CD14-positive monocyte (primary cell): Measurements from ENCODE around the gene GABBR2. TPM values are rescaled to one million over a fixed set of nuclear protein-coding genes. Genes with fewer than 3 reads are reported as not detected.
"Not testable (repeated sequence)": the region's sequence is repeated elsewhere in the genome, so short reads cannot be mapped to it uniquely, and the experiment has no call there.

Source experiments
- DNase-seq, 3 donors: peaks; one replicate each; pipeline ENCODE4 v3.0.0-alpha.2; 2011 to 2022
- H2AFZ ChIP-seq: 2 replicates; pipeline ENCODE4 v1.6.0; 2012; ENCODE audit warnings: mild to moderate bottlenecking, low read depth, low read length, inconsistent platforms; ENCODE audit not compliant: insufficient read depth, poor library complexity, severe bottlenecking
- H3K27ac ChIP-seq, 2 donors: 1 replicate in 1 of 2; 2 replicates in 1 of 2; pipeline ENCODE4 v1.5.1; 2012 to 2013; ENCODE audit warnings: low read length in 2 of 2, control low read depth in 1 of 2, inconsistent platforms in 1 of 2, low read depth in 1 of 2, mild to moderate bottlenecking in 1 of 2
- H3K27me3 ChIP-seq, 2 donors: one replicate each; pipeline versions ENCODE4 v1.6.0 to v1.6.1; 2011 to 2013; ENCODE audit warnings: low read length in 2 of 2; ENCODE audit not compliant: control insufficient read depth in 2 of 2, insufficient read depth in 2 of 2
- H3K36me3 ChIP-seq, 2 donors: replicated peaks in 1 of 2; 1 replicate in 1 of 2; 2 replicates in 1 of 2; pipeline versions ENCODE4 v1.5.1 to v1.6.1; 2012 to 2013; ENCODE audit warnings: low read length in 2 of 2, control low read depth in 1 of 2, inconsistent platforms in 1 of 2, mild to moderate bottlenecking in 1 of 2; ENCODE audit not compliant: insufficient read depth in 2 of 2, control insufficient read depth in 1 of 2
- H3K4me1 ChIP-seq, 2 donors: 1 replicate in 1 of 2; 2 replicates in 1 of 2; pipeline versions ENCODE4 v1.5.1 to v1.6.1; 2012 to 2013; ENCODE audit warnings: low read length in 2 of 2, control low read depth in 1 of 2, inconsistent platforms in 1 of 2, mild to moderate bottlenecking in 1 of 2, moderate library complexity in 1 of 2; ENCODE audit not compliant: insufficient read depth in 2 of 2, control insufficient read depth in 1 of 2
- H3K4me2 ChIP-seq: replicated peaks from 2 replicates; pipeline ENCODE3; 2012; ENCODE audit warnings: low read length, moderate library complexity, mild to moderate bottlenecking; ENCODE audit not compliant: poor library complexity, severe bottlenecking; ENCODE audit errors: extremely low read depth
- H3K4me3 ChIP-seq, 3 experiments: fragments of 200-600 bp in 1 of 3; sonication (generic) in 1 of 3; replicated peaks in 1 of 3; 1 replicate in 2 of 3; 2 replicates in 1 of 3; pipeline ENCODE4 v1.5.1; 2011 to 2013; ENCODE audit warnings: low read length in 3 of 3, mild to moderate bottlenecking in 3 of 3, control low read depth in 2 of 3, low read depth in 2 of 3, inconsistent platforms in 1 of 3, moderate library complexity in 1 of 3
- H3K79me2 ChIP-seq: 2 replicates; pipeline ENCODE4 v1.6.0; 2012; ENCODE audit warnings: mild to moderate bottlenecking, control low read depth, inconsistent platforms, low read length, moderate library complexity; ENCODE audit not compliant: insufficient read depth
- H3K9ac ChIP-seq: 2 replicates; pipeline ENCODE4 v1.6.0; 2017; ENCODE audit warnings: low read length, mild to moderate bottlenecking; ENCODE audit not compliant: insufficient read depth, poor library complexity, severe bottlenecking
- H3K9me3 ChIP-seq, 2 donors: replicated peaks in 1 of 2; 1 replicate in 1 of 2; 2 replicates in 1 of 2; pipeline versions ENCODE4 v1.5.1 to v1.6.1; 2012 to 2013; ENCODE audit warnings: low read length in 2 of 2, control low read depth in 1 of 2; ENCODE audit not compliant: control insufficient read depth in 1 of 2, insufficient read depth in 1 of 2
- H4K20me1 ChIP-seq: 2 replicates; pipeline ENCODE4 v1.6.0; 2012; ENCODE audit warnings: mild to moderate bottlenecking, low read length, control low read depth, moderate library complexity; ENCODE audit not compliant: insufficient read depth
- H3K27ac Mint-ChIP-seq, 7 donors: one replicate each; pipeline ENCODE4 v1.8.0; 2020; ENCODE audit warnings: mild to moderate bottlenecking in 7 of 7, mixed read lengths in 7 of 7, moderate library complexity in 6 of 7, inconsistent platforms in 2 of 7
- H3K27me3 Mint-ChIP-seq, 3 donors: one replicate each; pipeline ENCODE4 v1.8.0; 2021 to 2022; ENCODE audit warnings: low read depth in 3 of 3, mild to moderate bottlenecking in 3 of 3, mixed read lengths in 3 of 3, moderate library complexity in 3 of 3, inconsistent platforms in 1 of 3
- H3K36me3 Mint-ChIP-seq, 2 donors: one replicate each; pipeline ENCODE4 v1.8.0; 2020; ENCODE audit warnings: mixed read lengths in 2 of 2, inconsistent platforms in 1 of 2, mild to moderate bottlenecking in 1 of 2
- H3K4me1 Mint-ChIP-seq: one replicate; pipeline ENCODE4 v1.8.0; 2020; ENCODE audit warnings: mild to moderate bottlenecking, mixed read lengths
- H3K4me3 Mint-ChIP-seq, 2 donors: one replicate each; pipeline ENCODE4 v1.8.0; 2020; ENCODE audit warnings: mild to moderate bottlenecking in 2 of 2, mixed read lengths in 2 of 2, moderate library complexity in 1 of 2
- H3K9me3 Mint-ChIP-seq, 7 donors: one replicate each; pipeline ENCODE4 v1.8.0; 2020 to 2022; ENCODE audit warnings: mixed read lengths in 7 of 7, mild to moderate bottlenecking in 6 of 7, moderate library complexity in 6 of 7, inconsistent platforms in 2 of 7
- CTCF ChIP-seq: fragments of 200-600 bp; IDR thresholded peaks from one replicate; pipeline ENCODE4 v1.8.0; 2022; ENCODE audit warnings: antibody characterized with exemption, mild to moderate bottlenecking
- WGBS: methylation state at CpG from one replicate; pipeline ENCODE4 v1.1.5; 2013; ENCODE audit warnings: missing lambda C conversion rate; ENCODE audit not compliant: insufficient coverage; 5-methylcytosine and 5-hydroxymethylcytosine counted together
- intact Hi-C, 2 donors: fragments of 100-400 bp; cut with micrococcal nuclease; formaldehyde crosslinking; loops; one replicate each; pipeline versions ENCODE4 v1.15.0 to v1.15.1; 2023
- polyA plus RNA-seq, 3 donors: library from polyadenylated mRNA; depleted of rRNA in 1 of 3; unstranded in 2 of 3; stranded (reverse) in 1 of 3; fragments of 300-500 nt in 2 of 3; fragments of >200 nt in 1 of 3; fragmentation: Illumina TruSeq in 2 of 3; gene quantifications; 1 replicate in 2 of 3; 2 replicates in 1 of 3; pipeline ENCODE4 v1.2.3, GENCODE V29; 2012 to 2021

The GABBR2 gene
- polyA plus RNA-seq, 3 donors: not detected

GRCh38 chr9:98589102-98589501 lies 119.6 kb downstream of the GABBR2 start:
- H3K9me3 ChIP-seq: no peaks in the 10 kb centered on the region
- no peaks in the 10 kb centered on the region for H3K79me2 ChIP-seq
- peaks cover 2% of the 10 kb centered on the region for H3K4me1 Mint-ChIP-seq
- H3K9me3 Mint-ChIP-seq: peaks cover 0 to 2% (median 0%) of the 10 kb centered on the region in 7 donors
- H4K20me1 ChIP-seq: no peaks in the 10 kb centered on the region
- peaks cover 5 to 8% of the 10 kb centered on the region in 2 donors for H3K27me3 ChIP-seq
- H3K36me3 Mint-ChIP-seq: no peaks in the 10 kb centered on the region
- H3K4me3 ChIP-seq: no peak overlapping the region
- peaks cover 19 to 25% (median 21%) of the 10 kb centered on the region in 3 donors for H3K27me3 Mint-ChIP-seq
- peak overlapping the region in 1 of 2 donors; percentile 5 for H3K4me3 Mint-ChIP-seq
- no peak for DNase-seq
- H3K27ac ChIP-seq: no peak overlapping the region
- no peaks in the 10 kb centered on the region for H3K36me3 ChIP-seq
- H3K4me1 ChIP-seq: no peaks in the 10 kb centered on the region
- no peak overlapping the region for H3K27ac Mint-ChIP-seq
- intact Hi-C loops: no loop called here
- no peak overlapping the region for H3K9ac ChIP-seq
- TF ChIP-seq CTCF: no peak
- no peak overlapping the region for H2AFZ ChIP-seq
- no peak overlapping the region for H3K4me2 ChIP-seq
- 81% methylated on average over 2 of the region's 4 CpGs for WGBS

DNA sequence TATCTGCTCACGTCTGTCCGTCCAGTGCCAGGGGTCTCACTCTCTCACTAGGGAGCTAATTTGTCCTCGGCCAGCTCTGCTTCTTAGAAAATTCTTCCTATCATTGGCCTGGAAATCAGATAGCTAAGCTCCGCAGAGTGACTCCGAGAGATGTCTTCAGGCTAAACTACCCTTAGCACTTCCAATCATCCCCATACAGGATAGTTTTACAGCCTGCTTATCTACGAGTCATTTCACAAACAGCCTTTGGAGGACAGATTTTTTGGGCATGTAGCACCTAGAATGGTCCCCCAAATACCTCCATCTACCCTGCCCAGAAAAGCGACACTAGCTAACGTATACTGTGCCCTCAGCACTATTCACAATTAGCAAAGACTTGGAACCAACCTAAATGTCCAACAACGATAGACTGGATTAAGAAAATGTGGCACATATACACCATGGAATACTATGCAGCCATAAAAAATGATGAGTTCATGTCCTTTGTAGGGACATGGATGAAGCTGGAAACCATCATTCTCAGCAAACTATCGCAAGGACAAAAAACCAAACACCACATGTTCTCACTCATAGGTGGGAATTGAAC lies 123.8 kb downstream of the GABBR2 start:
- H3K9me3 ChIP-seq, H3K4me3 Mint-ChIP-seq, H3K36me3 Mint-ChIP-seq, H3K36me3 ChIP-seq, H2AFZ ChIP-seq, H3K79me2 ChIP-seq, H4K20me1 ChIP-seq, H3K4me1 ChIP-seq, H3K4me3 ChIP-seq, H3K4me1 Mint-ChIP-seq, intact Hi-C loops, H3K9ac ChIP-seq, H3K27ac ChIP-seq, H3K9me3 Mint-ChIP-seq, H3K4me2 ChIP-seq, DNase-seq, H3K27ac Mint-ChIP-seq: not testable (repeated sequence)
- H3K27me3 ChIP-seq: peaks cover 17 to 26% of the 10 kb centered on the region in 2 donors
- peaks cover 13 to 34% (median 25%) of the 10 kb centered on the region in 3 donors for H3K27me3 Mint-ChIP-seq
- WGBS: 100% methylated on average over 6 of the region's 10 CpGs
